BLaER1 treated with 17β-estradiol and CSF1 and Interleukin-3, amounts not matched to agents 10 nM and 100 nM (cell line): Measurements from ENCODE around the gene TRPC1.
"Not testable (repeated sequence)": the region's sequence is repeated elsewhere in the genome, so short reads cannot be mapped to it uniquely, and the experiment has no call there.

Source experiments
- H3K27ac ChIP-seq, 11 experiments: shearing (Covaris generic); formaldehyde crosslinking; 2 replicates each; pipeline ENCODE4 v1.8.1; 2022
- H3K27me3 ChIP-seq, 11 experiments: shearing (Covaris generic); formaldehyde crosslinking; 2 replicates each; pipeline ENCODE4 v1.8.1; 2022
- H3K36me3 ChIP-seq, 11 experiments: shearing (Covaris generic); formaldehyde crosslinking; 2 replicates each; pipeline ENCODE4 v1.8.1; 2022
- H3K4me1 ChIP-seq, 10 experiments: shearing (Covaris generic); formaldehyde crosslinking; 2 replicates each; pipeline ENCODE4 v1.8.1; 2022
- H3K4me2 ChIP-seq, 11 experiments: shearing (Covaris generic); formaldehyde crosslinking; 2 replicates each; pipeline ENCODE4 v1.8.1; 2022
- H3K4me3 ChIP-seq, 10 experiments: shearing (Covaris generic); formaldehyde crosslinking; 2 replicates each; pipeline ENCODE4 v1.8.1; 2022
- H3K9ac ChIP-seq, 11 experiments: shearing (Covaris generic); formaldehyde crosslinking; 2 replicates each; pipeline ENCODE4 v1.8.1; 2022
- H3K9me3 ChIP-seq, 11 experiments: shearing (Covaris generic); formaldehyde crosslinking; replicated peaks in 1 of 11; 2 replicates each; pipeline ENCODE4 v1.8.1; 2022
- H4K20me1 ChIP-seq, 11 experiments: shearing (Covaris generic); formaldehyde crosslinking; 2 replicates each; pipeline ENCODE4 v1.8.1; 2022
- Cebpa-rat ChIP-seq, 11 experiments: shearing (Covaris generic); IDR thresholded peaks; 2 replicates each; pipeline ENCODE4 v1.8.1; 2022

Gene TRPC1

DNA sequence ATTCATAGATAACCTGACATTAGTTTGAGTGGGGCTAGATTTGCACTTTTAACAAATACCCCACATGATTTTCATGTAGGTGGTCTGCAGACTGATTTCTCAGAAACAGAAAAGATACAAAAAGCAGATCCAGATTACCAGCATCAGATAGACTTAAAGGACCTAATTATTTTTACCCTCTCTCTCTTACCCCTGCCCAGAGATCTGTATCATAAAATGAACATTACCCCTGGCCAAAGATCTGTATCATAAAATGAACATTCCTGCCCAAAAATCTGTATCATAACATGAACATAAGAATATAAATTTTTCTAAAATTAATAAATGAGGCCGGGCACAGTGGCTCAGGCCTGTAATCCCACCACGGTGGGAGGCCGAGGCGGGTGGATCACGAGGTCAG is 14.6 kb upstream of the TRPC1 start:
- no peak overlapping the region for H3K27ac ChIP-seq
- TF ChIP-seq Cebpa-rat (IDR thresholded peaks at IDR 0.05): no peak
- no peak overlapping the region for H3K9ac ChIP-seq
- H3K9me3 ChIP-seq: no peaks in the 10 kb centered on the region
- H3K4me2 ChIP-seq: no peak overlapping the region
- 0 out of 20 replicates have a peak, but pooled peaks cover 0 to 4% (median 0%) of the 10 kb centered on the region in 10 experiments for H3K4me1 ChIP-seq
- no peaks in the 10 kb centered on the region for H4K20me1 ChIP-seq
- H3K27me3 ChIP-seq: no peaks in the 10 kb centered on the region
- no peak overlapping the region for H3K4me3 ChIP-seq
- H3K36me3 ChIP-seq: no peaks in the 10 kb centered on the region

DNA sequence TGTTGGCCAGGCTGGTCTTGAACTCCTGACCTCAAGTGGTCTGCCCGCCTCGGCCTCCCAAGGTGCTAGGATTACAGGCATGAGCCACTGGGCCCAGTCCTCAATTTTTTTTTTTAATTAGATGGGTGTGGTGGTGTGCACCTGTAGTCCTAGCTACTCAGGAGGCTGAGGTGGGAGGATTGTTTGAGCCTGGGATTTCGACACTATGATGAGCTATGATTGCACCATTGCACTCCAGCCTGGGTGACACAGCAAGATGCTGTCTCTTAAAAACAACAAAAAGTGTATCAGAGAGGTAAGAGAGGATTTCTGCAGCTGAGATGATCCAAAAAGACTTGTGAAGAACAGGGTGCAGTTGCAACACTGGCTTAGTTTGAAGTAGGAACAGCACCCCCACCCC is 9.0 kb upstream of the TRPC1 start:
- H3K9ac ChIP-seq, H3K4me3 ChIP-seq, H3K9me3 ChIP-seq, H3K4me2 ChIP-seq, H3K27me3 ChIP-seq, H4K20me1 ChIP-seq, H3K4me1 ChIP-seq, H3K36me3 ChIP-seq, H3K27ac ChIP-seq: not testable (repeated sequence)

DNA sequence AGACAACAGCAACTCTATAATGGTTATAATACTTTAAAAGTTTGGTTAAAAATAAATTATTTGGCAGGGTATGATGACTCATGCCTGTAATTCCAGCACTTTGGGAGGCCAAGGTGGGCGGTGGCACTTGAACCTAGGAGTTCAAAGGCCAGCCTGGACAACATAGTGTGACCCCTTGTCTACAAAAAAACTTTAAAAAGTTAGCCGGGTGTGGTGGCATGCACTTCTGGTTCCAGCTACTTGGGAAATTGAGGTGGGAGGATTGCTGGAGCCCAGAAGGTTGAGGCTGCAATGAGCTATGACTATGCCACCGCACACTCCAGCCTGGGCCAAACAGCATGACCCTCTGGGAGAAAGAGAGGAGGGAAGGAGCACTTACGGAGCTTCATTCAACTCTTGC is 7.7 kb upstream of the TRPC1 start:
- H3K27me3 ChIP-seq: no peaks in the 10 kb centered on the region
- H3K4me2 ChIP-seq: no peak overlapping the region
- H3K4me1 ChIP-seq: no peaks in the 10 kb centered on the region
- no peaks in the 10 kb centered on the region for H4K20me1 ChIP-seq
- H3K9me3 ChIP-seq: no peaks in the 10 kb centered on the region
- TF ChIP-seq Cebpa-rat (IDR thresholded peaks at IDR 0.05): no peak
- H3K4me3 ChIP-seq: no peak overlapping the region
- no peak overlapping the region for H3K27ac ChIP-seq
- no peak overlapping the region for H3K9ac ChIP-seq
- no peaks in the 10 kb centered on the region for H3K36me3 ChIP-seq

- Histone ChIP-seq H3K9ac (peak overlapping the region in 2 of 11 experiments; percentile 87 to 88; a peak in 2 of 22 replicates), H3K4me2 (peak overlapping the region; percentile 55 to 81 (median 70); a peak in 21 of 22 replicates), H3K36me3 (no peaks in the 10 kb centered on the region), H3K4me3 (peak overlapping the region; percentile 85 to 97 (median 90)), H3K27ac (no peak overlapping the region; a peak in 1 of 22 replicates), H3K27me3 (peaks cover 4 to 12% (median 11%) of the 10 kb centered on the region in 11 experiments; a peak in 17 of 22 replicates), H4K20me1 (no peaks in the 10 kb centered on the region), H3K4me1 (peaks cover 0 to 14% (median 7%) of the 10 kb centered on the region in 10 experiments; a peak in 14 of 20 replicates), H3K9me3 (peaks cover 0 to 7% (median 0%) of the 10 kb centered on the region in 11 experiments; a peak in 5 of 22 replicates)
- no peak for TF ChIP-seq Cebpa-rat (IDR thresholded peaks at IDR 0.05)
Measured at GRCh38 chr3:142723665-142723967, 218 bp upstream of the TRPC1 start.

DNA sequence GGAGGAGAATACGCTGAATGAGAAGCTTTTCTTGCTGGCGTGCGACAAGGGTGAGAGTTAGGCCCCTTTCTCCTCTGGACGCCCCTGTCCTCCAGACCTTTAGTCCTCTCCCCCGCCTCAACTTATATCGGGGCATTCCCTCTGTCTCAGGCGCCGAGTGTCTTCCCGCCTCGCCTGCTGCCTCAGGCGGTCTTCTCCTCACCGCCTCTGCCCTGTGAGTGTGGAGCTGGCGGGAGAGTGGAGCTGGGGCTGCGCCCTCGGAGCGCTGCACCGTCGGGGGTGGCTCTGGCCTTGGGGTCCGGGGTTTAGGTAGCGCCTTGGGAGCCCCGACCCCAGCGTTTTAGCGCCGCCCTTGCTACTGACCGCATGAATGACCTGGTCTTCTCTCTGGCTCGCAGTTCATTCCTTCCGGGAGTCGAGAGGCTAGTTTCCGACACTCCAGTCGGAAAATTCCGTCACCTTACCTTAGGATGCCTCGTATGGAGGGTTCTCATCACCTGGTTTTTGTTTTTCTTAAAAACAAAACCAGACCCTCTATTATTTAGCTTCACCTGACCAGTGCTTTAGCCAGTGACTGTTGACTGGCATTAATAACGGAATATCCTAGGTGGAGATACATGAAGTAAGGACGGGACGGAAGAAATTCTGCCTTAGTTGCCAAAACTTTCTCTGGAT is 985 bp downstream of the TRPC1 start:
- H3K9me3 ChIP-seq: peaks cover 0 to 7% (median 0%) of the 10 kb centered on the region in 11 experiments; a peak in 5 of 22 replicates
- H3K9ac ChIP-seq: peak overlapping the region; percentile 87 to 92 (median 90)
- H3K27ac ChIP-seq: peak overlapping the region in 10 of 11 experiments; percentile 85 to 91 (median 86); a peak in 20 of 22 replicates
- H3K4me1 ChIP-seq: peaks cover 0 to 14% (median 7%) of the 10 kb centered on the region in 10 experiments; a peak in 14 of 20 replicates
- no peaks in the 10 kb centered on the region for H4K20me1 ChIP-seq
- H3K36me3 ChIP-seq: no peaks in the 10 kb centered on the region
- no peak for TF ChIP-seq Cebpa-rat (IDR thresholded peaks at IDR 0.05)
- peak overlapping the region; percentile 73 to 98 (median 92) for H3K4me2 ChIP-seq
- peaks cover 4 to 12% (median 11%) of the 10 kb centered on the region in 11 experiments; a peak in 17 of 22 replicates for H3K27me3 ChIP-seq
- peak overlapping the region; percentile 85 to 97 (median 90) for H3K4me3 ChIP-seq

- no peaks in the 10 kb centered on the region for H4K20me1 ChIP-seq
- no peak overlapping the region for H3K27ac ChIP-seq
- H3K4me1 ChIP-seq: peaks cover 0 to 14% (median 7%) of the 10 kb centered on the region in 10 experiments; a peak in 14 of 20 replicates
- peak overlapping the region in 9 of 10 experiments; percentile 85 to 97 (median 90); a peak in 16 of 20 replicates for H3K4me3 ChIP-seq
- TF ChIP-seq Cebpa-rat (IDR thresholded peaks at IDR 0.05): no peak
- H3K27me3 ChIP-seq: peaks cover 4 to 12% (median 11%) of the 10 kb centered on the region in 11 experiments; a peak in 17 of 22 replicates
- H3K9me3 ChIP-seq: peaks cover 0 to 7% (median 0%) of the 10 kb centered on the region in 11 experiments; a peak in 5 of 22 replicates
- peak overlapping the region in 4 of 11 experiments; percentile 87 to 91 (median 90); a peak in 5 of 22 replicates for H3K9ac ChIP-seq
- H3K4me2 ChIP-seq: peak overlapping the region; percentile 73 to 98 (median 92)
- no peaks in the 10 kb centered on the region for H3K36me3 ChIP-seq
Measured at GRCh38 chr3:142725357-142725739, 1.5 kb downstream of the TRPC1 start.

GRCh38 chr3:142726017-142726416 is 2.2 kb downstream of the TRPC1 start:
- Histone ChIP-seq H3K9ac (no peak overlapping the region), H3K36me3 (no peaks in the 10 kb centered on the region), H3K4me1 (peaks cover 0 to 14% (median 7%) of the 10 kb centered on the region in 10 experiments; a peak in 14 of 20 replicates), H3K4me2 (no peak overlapping the region), H4K20me1 (no peaks in the 10 kb centered on the region), H3K27ac (no peak overlapping the region), H3K27me3 (peaks cover 4 to 12% (median 11%) of the 10 kb centered on the region in 11 experiments; a peak in 17 of 22 replicates), H3K9me3 (peaks cover 0 to 7% (median 0%) of the 10 kb centered on the region in 11 experiments; a peak in 5 of 22 replicates), H3K4me3 (no peak overlapping the region)
- no peak for TF ChIP-seq Cebpa-rat (IDR thresholded peaks at IDR 0.05)

DNA sequence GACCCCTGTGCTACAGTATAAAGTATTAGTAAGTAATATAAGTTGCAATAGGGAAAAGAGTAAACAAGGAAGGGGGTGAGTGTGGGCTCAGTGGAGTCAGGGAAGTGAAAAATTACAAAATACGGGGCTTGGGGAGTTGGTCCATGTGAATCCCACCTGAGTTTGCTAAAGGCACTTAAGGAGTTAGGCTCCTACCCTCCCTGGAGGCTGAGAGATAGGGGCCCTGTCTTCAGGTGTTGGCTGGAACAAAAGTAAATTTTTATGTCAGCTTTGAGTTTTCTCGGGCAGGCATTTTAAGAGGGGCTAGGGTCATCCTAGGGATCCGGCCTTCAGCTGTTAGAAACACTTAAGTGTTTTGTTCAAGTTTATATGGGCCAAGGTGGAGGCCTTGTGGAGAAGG is 8.2 kb downstream of the TRPC1 start:
- H3K36me3 ChIP-seq: no peaks in the 10 kb centered on the region
- no peak overlapping the region for H3K4me3 ChIP-seq
- H3K4me2 ChIP-seq: peak overlapping the region in 8 of 11 experiments; percentile 5 to 58 (median 28); a peak in 11 of 22 replicates
- H3K9me3 ChIP-seq: no peaks in the 10 kb centered on the region
- no peak overlapping the region for H3K9ac ChIP-seq
- H3K27me3 ChIP-seq: no peaks in the 10 kb centered on the region
- TF ChIP-seq Cebpa-rat (IDR thresholded peaks at IDR 0.05): no peak
- no peaks in the 10 kb centered on the region for H4K20me1 ChIP-seq
- H3K4me1 ChIP-seq: peaks cover 0 to 21% (median 9%) of the 10 kb centered on the region in 10 experiments; a peak in 9 of 20 replicates
- no peak overlapping the region; a peak in 1 of 22 replicates for H3K27ac ChIP-seq

GRCh38 chr3:142734834-142735233 is 11.0 kb downstream of the TRPC1 start:
- Histone ChIP-seq H3K4me1 (peaks cover 0 to 21% (median 9%) of the 10 kb centered on the region in 10 experiments; a peak in 9 of 20 replicates), H3K27ac (no peak overlapping the region), H3K4me2 (no peak overlapping the region; a peak in 1 of 22 replicates), H3K9me3 (no peaks in the 10 kb centered on the region), H4K20me1 (no peaks in the 10 kb centered on the region), H3K27me3 (no peaks in the 10 kb centered on the region), H3K9ac (no peak overlapping the region), H3K36me3 (no peaks in the 10 kb centered on the region), H3K4me3 (no peak overlapping the region)
- no peak for TF ChIP-seq Cebpa-rat (IDR thresholded peaks at IDR 0.05)
